PC-9 (cell line): Measurements from ENCODE around the gene HTR7.
"Not testable (repeated sequence)": the region's sequence is repeated elsewhere in the genome, so short reads cannot be mapped to it uniquely, and the experiment has no call there.

Source experiments
- EZH2 ChIP-seq: fragments of 200-600 bp; sonication (generic); IDR thresholded peaks from 2 replicates; pipeline ENCODE4 v1.8.0; 2017; ENCODE audit warnings: antibody characterized with exemption, low read depth
- TF ChIP-seq, protein P1 (sequence below): fragments of 200-600 bp; sonication (generic); conservative IDR thresholded peaks from 2 replicates; pipeline ENCODE4 v1.6.1; 2017; ENCODE audit warnings: mixed run types, antibody characterized with exemption, mild to moderate bottlenecking, moderate library complexity

DNA sequence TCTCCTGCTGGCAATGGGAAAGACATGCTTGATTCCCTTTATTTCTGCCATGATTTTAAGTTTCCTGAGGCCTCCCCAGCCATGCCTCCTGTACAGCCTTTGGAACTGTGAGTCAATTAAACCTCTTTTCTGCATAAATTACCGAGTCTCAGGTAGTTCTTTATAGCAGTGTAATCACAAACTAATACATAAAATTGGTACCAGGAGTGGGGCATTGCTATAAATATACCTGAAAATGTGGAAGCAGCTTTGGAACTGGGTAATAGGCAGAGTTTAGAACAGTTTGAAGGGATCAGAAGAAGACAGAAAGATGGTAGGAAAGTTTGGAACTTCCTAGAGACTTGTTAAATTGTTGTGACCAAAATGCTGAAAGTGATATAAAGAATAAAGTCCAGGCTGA, 36.0 kb downstream of the HTR7 start:
- TF ChIP-seq EZH2, result not testable (repeated sequence)
- TF ChIP-seq, protein P1, sequence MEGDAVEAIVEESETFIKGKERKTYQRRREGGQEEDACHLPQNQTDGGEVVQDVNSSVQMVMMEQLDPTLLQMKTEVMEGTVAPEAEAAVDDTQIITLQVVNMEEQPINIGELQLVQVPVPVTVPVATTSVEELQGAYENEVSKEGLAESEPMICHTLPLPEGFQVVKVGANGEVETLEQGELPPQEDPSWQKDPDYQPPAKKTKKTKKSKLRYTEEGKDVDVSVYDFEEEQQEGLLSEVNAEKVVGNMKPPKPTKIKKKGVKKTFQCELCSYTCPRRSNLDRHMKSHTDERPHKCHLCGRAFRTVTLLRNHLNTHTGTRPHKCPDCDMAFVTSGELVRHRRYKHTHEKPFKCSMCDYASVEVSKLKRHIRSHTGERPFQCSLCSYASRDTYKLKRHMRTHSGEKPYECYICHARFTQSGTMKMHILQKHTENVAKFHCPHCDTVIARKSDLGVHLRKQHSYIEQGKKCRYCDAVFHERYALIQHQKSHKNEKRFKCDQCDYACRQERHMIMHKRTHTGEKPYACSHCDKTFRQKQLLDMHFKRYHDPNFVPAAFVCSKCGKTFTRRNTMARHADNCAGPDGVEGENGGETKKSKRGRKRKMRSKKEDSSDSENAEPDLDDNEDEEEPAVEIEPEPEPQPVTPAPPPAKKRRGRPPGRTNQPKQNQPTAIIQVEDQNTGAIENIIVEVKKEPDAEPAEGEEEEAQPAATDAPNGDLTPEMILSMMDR, result not testable (repeated sequence)
